ENCODE data around the gene ST14. TPM values are rescaled to one million over a fixed set of nuclear protein-coding genes. Genes with fewer than 3 reads are reported as not detected.
A peak's percentile ranks its signal among the peaks of the same experiment; 100 is the strongest.

ST14 gene
- total and polyA plus RNA-seq, 2 donors (not counting 1 experiment from before 2014, with no cell fraction given), result under 0.01 TPM; not detected in 1

- H3K9ac ChIP-seq (ENCODE audit: insufficient read depth, low read length), result no peak overlapping the region
- no peak overlapping the region for H3K4me3 ChIP-seq (replicated peaks in 1 of 4; ENCODE audit: control extremely low read depth in 1 of 4, insufficient read depth in 1 of 4, low read depth in 3 of 4, low read length in 4 of 4)
- DNase-seq (ENCODE audit: low read depth in 2 of 2), result peak in 1 of 2 donors; percentile 43
- H3K9me3 ChIP-seq (ENCODE audit: control insufficient read depth, insufficient read depth, low read depth, low read length), result no peaks in the 10 kb centered on the region
- peaks cover 12% of the 10 kb centered on the region for H3K27me3 ChIP-seq (ENCODE audit: control insufficient read depth, insufficient read depth, low read length)
- H3K4me2 ChIP-seq (ENCODE audit: extremely low read depth, insufficient read depth, low read length), result peak overlapping the region; percentile 4
- H4K20me1 ChIP-seq (ENCODE audit: control insufficient read depth, extremely low read depth, insufficient read depth, low read length), result no peaks in the 10 kb centered on the region
- H3K27ac ChIP-seq (ENCODE audit: insufficient read depth, low read length), result no peak overlapping the region
- no peaks in the 10 kb centered on the region for H3K36me3 ChIP-seq (ENCODE audit: control insufficient read depth, insufficient read depth, low read length)
- no peak for TF ChIP-seq EZH2 (IDR thresholded peaks at IDR 0.05; ENCODE audit: low read length, missing control alignments)
- TF ChIP-seq, protein P1, sequence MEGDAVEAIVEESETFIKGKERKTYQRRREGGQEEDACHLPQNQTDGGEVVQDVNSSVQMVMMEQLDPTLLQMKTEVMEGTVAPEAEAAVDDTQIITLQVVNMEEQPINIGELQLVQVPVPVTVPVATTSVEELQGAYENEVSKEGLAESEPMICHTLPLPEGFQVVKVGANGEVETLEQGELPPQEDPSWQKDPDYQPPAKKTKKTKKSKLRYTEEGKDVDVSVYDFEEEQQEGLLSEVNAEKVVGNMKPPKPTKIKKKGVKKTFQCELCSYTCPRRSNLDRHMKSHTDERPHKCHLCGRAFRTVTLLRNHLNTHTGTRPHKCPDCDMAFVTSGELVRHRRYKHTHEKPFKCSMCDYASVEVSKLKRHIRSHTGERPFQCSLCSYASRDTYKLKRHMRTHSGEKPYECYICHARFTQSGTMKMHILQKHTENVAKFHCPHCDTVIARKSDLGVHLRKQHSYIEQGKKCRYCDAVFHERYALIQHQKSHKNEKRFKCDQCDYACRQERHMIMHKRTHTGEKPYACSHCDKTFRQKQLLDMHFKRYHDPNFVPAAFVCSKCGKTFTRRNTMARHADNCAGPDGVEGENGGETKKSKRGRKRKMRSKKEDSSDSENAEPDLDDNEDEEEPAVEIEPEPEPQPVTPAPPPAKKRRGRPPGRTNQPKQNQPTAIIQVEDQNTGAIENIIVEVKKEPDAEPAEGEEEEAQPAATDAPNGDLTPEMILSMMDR (conservative IDR thresholded peaks at IDR 0.05 in 1 of 2, IDR thresholded peaks at IDR 0.05 in 1 of 2; ENCODE audit: low read depth in 1 of 2, low read length in 2 of 2), result no peak
- peaks cover 10% of the 10 kb centered on the region for H3K4me1 ChIP-seq (ENCODE audit: control insufficient read depth, extremely low read depth, insufficient read depth, low read length)
- H3K79me2 ChIP-seq (ENCODE audit: control insufficient read depth, insufficient read depth, low read length), result no peaks in the 10 kb centered on the region
- H2AFZ ChIP-seq (ENCODE audit: low read length), result no peak overlapping the region
Observed at GRCh38 chr11:130165601-130166456, 6.2 kb downstream of the ST14 start.

DNA sequence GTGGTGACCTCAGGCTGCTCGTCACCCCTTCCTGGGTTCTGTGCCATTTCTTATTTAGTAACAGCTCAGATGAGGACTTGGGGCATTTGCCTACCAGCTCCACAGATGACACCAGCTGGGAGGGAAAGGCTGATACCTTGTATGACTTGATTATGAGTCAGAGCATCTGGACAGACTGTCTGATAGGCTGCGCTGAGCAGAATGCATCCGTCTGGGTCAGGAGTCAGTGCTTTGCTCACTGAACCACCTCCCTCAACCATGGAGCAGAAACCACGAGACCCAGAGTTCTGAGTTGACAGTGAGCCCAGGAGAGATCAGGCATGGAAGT is 6.8 kb downstream of the ST14 start:
- H3K27me3 ChIP-seq (ENCODE audit: control insufficient read depth, insufficient read depth, low read length), result peaks cover 7% of the 10 kb centered on the region
- no peaks in the 10 kb centered on the region for H3K9me3 ChIP-seq (ENCODE audit: control insufficient read depth, insufficient read depth, low read depth, low read length)
- no peaks in the 10 kb centered on the region for H3K79me2 ChIP-seq (ENCODE audit: control insufficient read depth, insufficient read depth, low read length)
- H3K9ac ChIP-seq (ENCODE audit: insufficient read depth, low read length), result no peak overlapping the region
- peak; percentile 97 for DNase-seq (ENCODE audit: low read depth in 2 of 2)
- H2AFZ ChIP-seq (ENCODE audit: low read length), result no peak overlapping the region
- peaks cover 10% of the 10 kb centered on the region for H3K4me1 ChIP-seq (ENCODE audit: control insufficient read depth, extremely low read depth, insufficient read depth, low read length)
- no peak overlapping the region for H3K4me3 ChIP-seq (replicated peaks in 1 of 4; ENCODE audit: control extremely low read depth in 1 of 4, insufficient read depth in 1 of 4, low read depth in 3 of 4, low read length in 4 of 4)
- H4K20me1 ChIP-seq (ENCODE audit: control insufficient read depth, extremely low read depth, insufficient read depth, low read length), result no peaks in the 10 kb centered on the region
- peak overlapping the region; percentile 11 for H3K27ac ChIP-seq (ENCODE audit: insufficient read depth, low read length)
- no peak for TF ChIP-seq EZH2 (IDR thresholded peaks at IDR 0.05; ENCODE audit: low read length, missing control alignments)
- TF ChIP-seq, protein P1 (conservative IDR thresholded peaks at IDR 0.05 in 1 of 2, IDR thresholded peaks at IDR 0.05 in 1 of 2; ENCODE audit: low read depth in 1 of 2, low read length in 2 of 2), result no peak
- H3K36me3 ChIP-seq (ENCODE audit: control insufficient read depth, insufficient read depth, low read length), result no peaks in the 10 kb centered on the region
- peak overlapping the region; percentile 4 for H3K4me2 ChIP-seq (ENCODE audit: extremely low read depth, insufficient read depth, low read length)

GRCh38 chr11:130167146-130167545 is 7.6 kb downstream of the ST14 start:
- Histone ChIP-seq H3K4me1 (ENCODE audit: control insufficient read depth, extremely low read depth, insufficient read depth, low read length) (peaks cover 10% of the 10 kb centered on the region), H3K27ac (ENCODE audit: insufficient read depth, low read length) (peak overlapping the region; percentile 11), H3K79me2 (ENCODE audit: control insufficient read depth, insufficient read depth, low read length) (no peaks in the 10 kb centered on the region), H3K4me3 (replicated peaks in 1 of 4; ENCODE audit: control extremely low read depth in 1 of 4, insufficient read depth in 1 of 4, low read depth in 3 of 4, low read length in 4 of 4) (no peak overlapping the region), H3K27me3 (ENCODE audit: control insufficient read depth, insufficient read depth, low read length) (no peaks in the 10 kb centered on the region), H3K4me2 (ENCODE audit: extremely low read depth, insufficient read depth, low read length) (no peak overlapping the region), H3K9ac (ENCODE audit: insufficient read depth, low read length) (no peak overlapping the region), H3K9me3 (ENCODE audit: control insufficient read depth, insufficient read depth, low read depth, low read length) (no peaks in the 10 kb centered on the region), H2AFZ (ENCODE audit: low read length) (no peak overlapping the region), H3K36me3 (ENCODE audit: control insufficient read depth, insufficient read depth, low read length) (no peaks in the 10 kb centered on the region), H4K20me1 (ENCODE audit: control insufficient read depth, extremely low read depth, insufficient read depth, low read length) (no peaks in the 10 kb centered on the region)
- TF ChIP-seq, protein P1 (conservative IDR thresholded peaks at IDR 0.05 in 1 of 2, IDR thresholded peaks at IDR 0.05 in 1 of 2; ENCODE audit: low read depth in 1 of 2, low read length in 2 of 2), result no peak
- TF ChIP-seq EZH2 (IDR thresholded peaks at IDR 0.05; ENCODE audit: low read length, missing control alignments), result no peak
- no peak for DNase-seq (ENCODE audit: low read depth in 2 of 2)

Data from fibroblast of lung (primary cell).